HG03159 (cell line): ENCODE measurements around the gene RHNO1.
A peak's percentile ranks its signal among the peaks of the same experiment; 100 is the strongest.
"Not testable (repeated sequence)": the region's sequence is repeated elsewhere in the genome, so short reads cannot be mapped to it uniquely, and the experiment has no call there.

Experiments
- ATAC-seq: cut with Tn5 transposase; IDR thresholded peaks from one replicate; pipeline ENCODE4 v1.9.1; 2021; ENCODE audit warnings: mild to moderate bottlenecking, moderate library complexity; ENCODE audit not compliant: unreplicated experiment

RHNO1 gene

GRCh38 chr12:2858334-2858733 lies 18.7 kb upstream of the RHNO1 start:
- no peak for ATAC-seq

DNA sequence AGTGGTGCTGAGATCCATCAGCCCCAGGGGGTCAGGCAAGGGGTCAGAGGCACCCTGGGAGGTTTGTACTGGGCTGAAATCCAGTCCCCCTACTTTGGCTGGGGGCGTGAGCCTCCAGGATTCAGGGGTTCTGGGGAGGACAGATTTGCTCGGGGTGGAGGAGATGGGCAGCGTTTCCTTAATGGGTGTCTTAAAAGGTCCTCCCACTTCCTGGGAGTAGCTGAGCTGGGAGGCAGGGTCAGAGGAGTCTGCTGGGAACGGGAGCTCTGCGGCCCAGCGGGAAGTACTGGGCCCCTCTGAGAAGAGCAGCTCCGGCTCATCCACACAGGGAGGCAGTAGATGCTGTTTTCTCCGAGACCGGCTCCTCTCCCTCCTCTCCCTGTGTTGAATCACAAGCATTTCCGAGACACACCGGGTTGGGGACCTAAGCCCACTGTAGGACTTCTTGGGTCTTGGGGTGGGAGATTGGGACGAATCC lies 18.0 kb upstream of the RHNO1 start:
- ATAC-seq, result no peak

GRCh38 chr12:2860170-2860569 lies 16.9 kb upstream of the RHNO1 start:
- ATAC-seq, result no peak

- ATAC-seq, result no peak
These were observed 14.1 kb upstream of the RHNO1 start for GRCh38 chr12:2862876-2863275.

GRCh38 chr12:2863402-2863801 lies 13.6 kb upstream of the RHNO1 start:
- ATAC-seq, result not testable (repeated sequence)

DNA sequence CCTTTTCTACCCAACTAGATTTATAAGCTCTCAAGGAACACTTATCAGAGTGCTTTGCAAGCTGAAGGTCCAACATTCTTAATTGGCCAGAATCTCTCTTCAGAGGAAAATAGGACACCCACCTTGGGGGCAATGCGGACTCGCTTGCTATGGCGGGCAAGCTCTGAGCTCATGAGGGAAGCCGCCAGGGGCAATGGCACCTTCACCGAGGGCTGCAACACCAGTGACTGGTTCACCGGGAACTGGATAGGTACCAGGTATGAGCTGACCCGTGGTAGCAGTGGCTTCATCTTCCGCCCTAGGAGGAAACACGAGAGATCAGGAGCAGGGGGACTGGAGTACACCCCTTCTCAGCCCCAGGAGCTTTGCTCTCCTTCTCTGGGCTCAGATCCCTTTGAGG lies 12.8 kb upstream of the RHNO1 start:
- ATAC-seq, result no peak

- ATAC-seq, result not testable (repeated sequence)
These were observed 7.9 kb upstream of the RHNO1 start for GRCh38 chr12:2868986-2869632.

DNA sequence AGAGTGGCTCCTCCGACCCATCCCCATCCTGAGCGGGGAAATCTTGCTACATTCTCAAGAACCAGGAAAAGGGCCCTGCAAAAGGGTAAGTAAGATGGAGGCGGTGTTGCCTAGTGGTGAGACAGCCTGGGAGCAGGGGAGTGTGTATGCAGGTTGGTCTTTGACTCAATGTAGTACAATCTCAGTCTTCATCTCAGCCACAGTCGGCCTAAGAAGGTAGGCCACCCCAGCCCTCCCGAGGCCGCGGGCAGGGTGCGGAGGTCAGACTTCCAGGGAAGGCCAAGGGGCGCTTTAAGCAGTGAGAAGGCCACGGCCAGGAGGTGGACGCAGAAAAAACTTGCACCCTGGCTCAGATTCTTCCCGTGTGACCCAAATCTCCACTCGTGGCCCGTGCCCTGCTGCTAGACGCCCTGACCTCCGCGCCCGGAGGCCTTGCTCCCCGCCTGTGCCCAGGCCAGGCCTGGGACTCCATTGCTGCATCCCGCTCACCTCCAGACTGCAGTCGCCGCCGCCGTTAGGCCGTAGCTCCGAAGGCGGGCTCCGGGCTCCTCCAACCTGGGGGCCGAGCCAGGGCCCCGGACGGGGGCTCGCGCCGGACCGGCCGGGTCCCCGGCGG lies 484 bp upstream of the RHNO1 start:
- ATAC-seq, result peak; percentile 42

- no peak for ATAC-seq
These were observed 1.1 kb downstream of the RHNO1 start for GRCh38 chr12:2877953-2878732.

DNA sequence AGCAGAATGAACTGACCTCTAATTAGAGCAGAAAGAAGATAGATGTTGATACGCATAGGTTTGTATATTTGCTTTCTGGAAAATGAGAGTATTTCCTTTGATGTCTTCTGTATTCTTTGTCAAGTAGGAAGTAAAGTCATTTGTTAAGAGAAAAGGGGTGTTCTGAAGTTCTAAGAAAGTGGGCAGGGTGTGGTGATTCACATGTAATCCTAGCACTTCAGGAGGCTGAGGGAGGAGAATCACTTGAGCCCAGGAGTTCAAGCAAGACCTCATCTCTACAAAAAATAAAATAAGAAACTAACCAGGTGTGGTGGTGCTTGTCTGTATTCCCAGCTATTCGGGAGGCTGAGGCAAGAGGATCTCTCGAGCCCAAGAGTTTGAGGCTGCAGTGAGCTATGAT lies 2.8 kb downstream of the RHNO1 start:
- ATAC-seq, result no peak

- no peak for ATAC-seq
These were observed 7.8 kb downstream of the RHNO1 start for GRCh38 chr12:2884810-2885209.

DNA sequence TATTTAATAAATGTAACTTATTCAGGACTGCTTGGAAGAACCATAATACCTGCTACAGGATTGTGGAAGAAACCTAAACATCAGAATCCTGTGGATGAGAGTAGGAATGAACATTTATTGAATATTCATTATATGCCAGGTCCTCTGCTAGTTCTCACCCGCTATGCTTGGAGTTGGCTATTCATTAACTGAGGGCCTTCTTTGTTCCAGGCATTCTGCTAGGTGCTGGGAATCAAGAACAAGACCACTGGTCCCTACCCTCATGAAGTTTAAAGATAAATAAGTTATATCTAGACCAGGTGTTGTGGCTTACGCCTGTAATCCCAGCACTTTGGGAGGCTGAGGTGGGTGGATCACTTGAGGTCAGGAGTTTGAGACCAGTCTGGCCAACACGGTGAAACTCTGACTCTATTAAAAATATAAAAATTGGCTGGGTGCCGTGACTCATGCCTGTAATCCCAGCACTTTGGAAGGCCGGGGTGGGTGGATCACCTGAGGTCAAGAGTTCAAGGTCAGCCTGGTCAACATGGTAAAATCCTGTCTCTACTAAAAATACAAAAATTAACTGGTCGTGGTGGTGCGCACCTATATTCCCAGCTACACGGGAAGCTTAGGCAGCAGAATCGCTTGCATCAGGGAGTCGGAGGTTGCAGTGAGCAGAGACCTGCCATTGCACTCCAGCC lies 9.9 kb downstream of the RHNO1 start:
- ATAC-seq, result no peak

- ATAC-seq, result no peak
These were observed 13.0 kb downstream of the RHNO1 start for GRCh38 chr12:2890001-2890387.

GRCh38 chr12:2890388-2891239 lies 13.6 kb downstream of the RHNO1 start, which contains the start of gene TULP3:
Gene TULP3 (plus strand): TSS chr12:2890891. CDS start chr12:2890948, 57 bp downstream.
- peak; percentile 97 for ATAC-seq

GRCh38 chr12:2891240-2892053 lies 14.4 kb downstream of the RHNO1 start:
- peak; percentile 2 for ATAC-seq

DNA sequence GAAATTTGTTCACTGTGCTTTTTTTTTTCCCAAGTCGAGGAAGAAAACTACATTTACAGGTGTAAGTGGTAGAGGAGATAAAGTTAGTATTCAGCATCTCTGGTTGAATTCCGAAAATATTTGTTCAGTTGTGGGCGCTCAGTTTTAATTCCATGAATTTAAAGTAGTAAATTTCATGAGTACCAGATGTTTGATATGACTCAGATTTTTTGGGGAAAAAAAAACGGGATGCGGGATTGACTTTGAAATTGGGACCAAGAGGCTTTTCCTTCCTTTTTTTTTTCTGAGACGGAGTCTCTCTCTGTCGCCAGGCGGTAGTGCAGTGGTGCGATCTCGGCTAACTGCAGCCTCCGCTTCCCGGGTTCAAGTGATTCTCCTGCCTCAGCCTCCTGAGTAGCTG lies 15.2 kb downstream of the RHNO1 start:
- ATAC-seq, result no peak

- ATAC-seq, result no peak
These were observed 16.0 kb downstream of the RHNO1 start for GRCh38 chr12:2893007-2893406.

GRCh38 chr12:2895051-2895451 lies 18.0 kb downstream of the RHNO1 start:
- no peak for ATAC-seq

GRCh38 chr12:2895511-2895910 lies 18.5 kb downstream of the RHNO1 start:
- no peak for ATAC-seq

GRCh38 chr12:2897418-2897817 lies 20.4 kb downstream of the RHNO1 start:
- no peak for ATAC-seq
